GM08714 (cell line): ENCODE measurements around the gene TECR.
"Not testable (repeated sequence)": the region's sequence is repeated elsewhere in the genome, so short reads cannot be mapped to it uniquely, and the experiment has no call there.

Experiments used
- H3K4me3 ChIP-seq: fragments of 200-500 bp; sonication (Bioruptor generic); 2 replicates; pipeline ENCODE4 v1.5.1; 2014; ENCODE audit warnings: mild to moderate bottlenecking, low read length, inconsistent platforms
- ZNF274 ChIP-seq: IDR thresholded peaks from 2 replicates; pipeline ENCODE4 v1.6.1; 2012; ENCODE audit warnings: mild to moderate bottlenecking, low read depth, low read length

Gene TECR

GRCh38 chr19:14599548-14600147, 70.3 kb downstream of the TECR start:
- TF ChIP-seq ZNF274, result no peak
- H3K4me3 ChIP-seq, result no peak overlapping the region

GRCh38 chr19:14603990-14604387, 74.6 kb downstream of the TECR start:
- H3K4me3 ChIP-seq, result no peak overlapping the region; the same call in 1 of the 2 replicates
- no peak for TF ChIP-seq ZNF274

- TF ChIP-seq ZNF274, result no peak
- no peak overlapping the region for H3K4me3 ChIP-seq
Measured at GRCh38 chr19:14606627-14607026, 77.2 kb downstream of the TECR start.

GRCh38 chr19:14611051-14611450, 81.7 kb downstream of the TECR start:
- H3K4me3 ChIP-seq, result no peak overlapping the region
- no peak for TF ChIP-seq ZNF274

- not testable (repeated sequence) for H3K4me3 ChIP-seq
Measured at GRCh38 chr19:14612242-14612641, 82.8 kb downstream of the TECR start.

GRCh38 chr19:14612657-14613056, 83.3 kb downstream of the TECR start:
- no peak for TF ChIP-seq ZNF274
- no peak overlapping the region for H3K4me3 ChIP-seq

- not testable (repeated sequence) for H3K4me3 ChIP-seq
Measured at GRCh38 chr19:14613399-14614098, 84.2 kb downstream of the TECR start.

- H3K4me3 ChIP-seq, result no peak overlapping the region
- no peak for TF ChIP-seq ZNF274
Measured at GRCh38 chr19:14614099-14614412, 84.7 kb downstream of the TECR start.
